Breast epithelium (tissue), 4 donors: ENCODE data around the gene INTS13. TPM values are rescaled to one million over a fixed set of nuclear protein-coding genes. Genes with fewer than 3 reads are reported as not detected.

Experiments
- DNase-seq, 2 donors: peaks; one replicate each; pipeline ENCODE4 v3.0.0-alpha.2; 2019; ENCODE audit warnings: low spot score in 2 of 2
- H3K27ac ChIP-seq, 2 donors: fragments of 200-600 bp; sonication (generic) in 1 of 2; one replicate each; pipeline ENCODE4 v1.5.1; 2016 to 2019; ENCODE audit warnings: mild to moderate bottlenecking in 1 of 2
- H3K27me3 ChIP-seq, 2 donors: fragments of 200-600 bp; sonication (generic) in 1 of 2; one replicate each; pipeline versions ENCODE4 v1.5.1 to v1.6.0; 2017 to 2019; ENCODE audit warnings: control low read depth in 1 of 2, mild to moderate bottlenecking in 1 of 2
- H3K36me3 ChIP-seq: fragments of 200-600 bp; one replicate; pipeline ENCODE4 v1.5.1; 2019
- H3K4me1 ChIP-seq, 2 donors: fragments of 200-600 bp; sonication (generic); one replicate each; pipeline ENCODE4 v1.5.1; 2016 to 2019; ENCODE audit warnings: control low read depth in 1 of 2
- H3K4me3 ChIP-seq, 3 donors: fragments of 200-600 bp; sonication (generic); 1 replicate in 2 of 3; 2 replicates in 1 of 3; pipeline ENCODE4 v1.5.1; 2016 to 2019; ENCODE audit warnings: mild to moderate bottlenecking in 3 of 3, moderate library complexity in 2 of 3
- H3K9me3 ChIP-seq, 2 donors: fragments of 200-600 bp; sonication (generic) in 1 of 2; one replicate each; pipeline ENCODE4 v1.5.1; 2016 to 2019; ENCODE audit warnings: control low read depth in 1 of 2
- POLR2A ChIP-seq: fragments of 450-650 bp; IDR thresholded peaks from one replicate; pipeline ENCODE4 v1.6.1; 2016; ENCODE audit warnings: antibody characterized with exemption, mild to moderate bottlenecking, moderate library complexity
- POLR2AphosphoS5 ChIP-seq, 3 donors: sonication (generic); formaldehyde crosslinking; IDR thresholded peaks; one replicate each; pipeline ENCODE4 v1.6.1; 2017; ENCODE audit warnings: antibody characterized with exemption in 3 of 3
- intact Hi-C: fragments of 100-400 bp; cut with DNase I; formaldehyde crosslinking; loops from one replicate; pipeline ENCODE4 v1.15.1; 2023; ENCODE audit warnings: low total_unique reads
- total RNA-seq, 3 donors: library from RNA; depleted of rRNA; stranded (reverse); fragments of >200 nt; gene quantifications; one replicate each; pipeline ENCODE4 v1.1.0, GENCODE V29; 2016
- TF ChIP-seq, protein P1 (sequence below), 3 donors: fragments of 450-650 bp; IDR thresholded peaks; one replicate each; pipeline ENCODE4 v1.5.1; 2016 to 2017; ENCODE audit warnings: antibody characterized with exemption in 3 of 3, mild to moderate bottlenecking in 3 of 3, moderate library complexity in 3 of 3

Gene INTS13
- total RNA-seq, 3 donors from 2014 or later: 20.6 to 23.1 (median 21.9) TPM

DNA sequence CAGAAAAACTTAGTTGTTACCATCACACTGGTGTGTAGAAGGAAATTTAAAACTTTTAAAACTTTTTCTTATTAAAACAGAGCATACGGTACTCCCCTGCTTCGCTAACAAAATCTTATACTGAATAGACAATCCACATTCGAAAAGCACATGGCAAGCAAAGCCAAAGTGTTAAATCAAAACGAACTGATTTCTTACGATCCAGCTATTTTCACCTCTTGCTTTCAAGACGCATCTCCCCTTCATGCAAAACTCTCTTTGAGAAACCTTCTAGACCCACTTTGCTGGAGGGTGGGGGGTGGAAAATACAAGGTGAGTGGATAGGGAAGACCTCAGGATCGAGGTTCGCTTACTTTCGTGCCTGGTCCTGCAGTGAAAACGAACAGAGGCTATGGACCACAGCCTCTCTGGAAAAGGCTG, 328 bp downstream of the INTS13 start:
- peaks cover 0 to 10% of the 10 kb centered on the region in 2 donors for H3K4me1 ChIP-seq
- no peaks in the 10 kb centered on the region for H3K9me3 ChIP-seq
- no peaks in the 10 kb centered on the region for H3K27me3 ChIP-seq
- H3K4me3 ChIP-seq: peak overlapping the region; percentile 85 to 97 (median 95)
- TF ChIP-seq POLR2AphosphoS5 (IDR thresholded peaks at IDR 0.05) (no peak), POLR2A (no peak)
- TF ChIP-seq, protein P1, sequence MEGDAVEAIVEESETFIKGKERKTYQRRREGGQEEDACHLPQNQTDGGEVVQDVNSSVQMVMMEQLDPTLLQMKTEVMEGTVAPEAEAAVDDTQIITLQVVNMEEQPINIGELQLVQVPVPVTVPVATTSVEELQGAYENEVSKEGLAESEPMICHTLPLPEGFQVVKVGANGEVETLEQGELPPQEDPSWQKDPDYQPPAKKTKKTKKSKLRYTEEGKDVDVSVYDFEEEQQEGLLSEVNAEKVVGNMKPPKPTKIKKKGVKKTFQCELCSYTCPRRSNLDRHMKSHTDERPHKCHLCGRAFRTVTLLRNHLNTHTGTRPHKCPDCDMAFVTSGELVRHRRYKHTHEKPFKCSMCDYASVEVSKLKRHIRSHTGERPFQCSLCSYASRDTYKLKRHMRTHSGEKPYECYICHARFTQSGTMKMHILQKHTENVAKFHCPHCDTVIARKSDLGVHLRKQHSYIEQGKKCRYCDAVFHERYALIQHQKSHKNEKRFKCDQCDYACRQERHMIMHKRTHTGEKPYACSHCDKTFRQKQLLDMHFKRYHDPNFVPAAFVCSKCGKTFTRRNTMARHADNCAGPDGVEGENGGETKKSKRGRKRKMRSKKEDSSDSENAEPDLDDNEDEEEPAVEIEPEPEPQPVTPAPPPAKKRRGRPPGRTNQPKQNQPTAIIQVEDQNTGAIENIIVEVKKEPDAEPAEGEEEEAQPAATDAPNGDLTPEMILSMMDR (IDR thresholded peaks at IDR 0.05): no peak
- H3K27ac ChIP-seq: peak overlapping the region; percentile 95
- no peak for DNase-seq
- no peaks in the 10 kb centered on the region for H3K36me3 ChIP-seq
- intact Hi-C loops: no loop called here

DNA sequence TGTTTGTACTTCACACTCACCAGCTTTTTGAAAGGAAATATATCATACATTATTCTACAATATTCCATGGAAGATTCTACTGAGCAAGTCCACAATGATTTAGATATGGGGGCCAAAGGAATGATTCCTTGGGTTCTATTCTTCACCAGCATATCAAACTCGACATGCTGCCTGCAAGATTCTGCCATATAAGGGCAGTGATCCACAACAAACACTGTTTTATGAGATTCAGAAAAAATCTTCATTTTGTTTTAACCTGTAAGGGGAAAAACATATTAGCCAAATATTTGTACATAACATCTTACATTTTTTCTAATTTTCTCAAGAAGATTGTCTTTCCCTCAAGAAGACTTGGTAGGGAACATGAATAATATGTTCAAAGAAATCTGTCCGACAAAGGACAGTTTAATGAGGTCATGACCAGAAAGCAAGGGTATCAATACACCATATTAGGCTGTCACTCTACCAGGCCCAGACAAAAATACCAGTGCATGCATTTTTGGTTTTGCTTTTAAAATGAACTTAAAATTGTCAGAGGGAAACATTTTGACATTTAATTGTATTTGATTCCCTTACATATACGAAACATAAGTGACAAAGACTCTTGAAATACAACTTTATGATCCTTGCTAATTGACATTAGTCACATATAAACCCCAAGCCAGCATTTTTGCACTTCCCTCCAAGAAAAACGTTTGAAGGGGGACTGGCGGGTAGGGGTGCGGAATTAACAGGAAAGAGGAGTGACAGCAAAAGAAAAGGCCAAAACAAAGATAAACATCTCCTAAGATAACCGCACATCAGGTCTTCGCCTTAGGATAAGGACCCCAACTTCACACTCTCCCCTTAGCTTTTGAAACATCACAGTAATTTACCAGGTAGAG, 980 bp downstream of the INTS13 start:
- H3K27ac ChIP-seq: peak overlapping the region; percentile 95
- H3K9me3 ChIP-seq: no peaks in the 10 kb centered on the region
- H3K36me3 ChIP-seq: no peaks in the 10 kb centered on the region
- H3K27me3 ChIP-seq: no peaks in the 10 kb centered on the region
- TF ChIP-seq POLR2AphosphoS5 (IDR thresholded peaks at IDR 0.05) (no peak), POLR2A (no peak)
- TF ChIP-seq, protein P1 (IDR thresholded peaks at IDR 0.05): no peak
- intact Hi-C loops: no loop called here
- no peak for DNase-seq
- peak overlapping the region; percentile 85 to 97 (median 95) for H3K4me3 ChIP-seq
- H3K4me1 ChIP-seq: peaks cover 0 to 10% of the 10 kb centered on the region in 2 donors

DNA sequence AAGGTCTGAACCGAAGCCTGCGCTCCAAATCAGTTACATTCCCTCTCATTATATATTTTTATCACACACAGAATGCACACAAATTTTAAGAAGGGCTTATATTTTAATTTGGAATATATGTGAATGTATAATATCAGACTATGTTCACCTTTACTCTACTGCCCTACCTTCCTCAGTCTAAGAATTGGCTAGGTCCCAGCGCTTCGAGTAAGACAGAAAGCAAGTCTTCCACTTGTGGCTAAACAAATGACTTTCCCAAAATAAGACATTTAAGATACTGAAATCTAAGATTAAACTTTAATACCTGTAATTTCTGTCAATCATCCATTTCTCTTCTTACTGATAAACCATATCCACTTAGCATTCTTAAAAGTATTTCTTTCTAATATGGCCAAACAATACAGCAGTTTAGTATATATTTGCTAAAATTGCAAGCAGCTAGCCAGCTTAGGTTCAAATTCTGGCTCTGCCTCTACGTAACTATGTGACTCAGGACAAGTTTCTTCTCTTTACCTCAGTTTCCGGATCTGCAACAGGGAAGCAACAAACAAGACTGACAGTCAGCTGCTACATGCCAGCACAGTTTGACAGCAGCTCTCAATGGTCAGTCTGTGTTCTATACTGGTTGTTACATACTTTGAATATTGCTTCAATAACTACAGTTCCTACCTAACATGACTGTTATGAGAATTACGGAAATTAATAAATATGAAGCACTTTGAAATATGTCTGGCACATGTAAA, 2.0 kb downstream of the INTS13 start:
- peak overlapping the region; percentile 5 to 22 for H3K27ac ChIP-seq
- no peaks in the 10 kb centered on the region for H3K36me3 ChIP-seq
- intact Hi-C loops: no loop called here
- H3K9me3 ChIP-seq: no peaks in the 10 kb centered on the region
- peak overlapping the region in 1 of 3 donors; percentile 85 for H3K4me3 ChIP-seq
- H3K27me3 ChIP-seq: no peaks in the 10 kb centered on the region
- peaks cover 0 to 10% of the 10 kb centered on the region in 2 donors for H3K4me1 ChIP-seq
- TF ChIP-seq POLR2A: no peak
- TF ChIP-seq, protein P1 (IDR thresholded peaks at IDR 0.05): no peak
- TF ChIP-seq POLR2AphosphoS5 (IDR thresholded peaks at IDR 0.05): no peak
- DNase-seq: no peak

DNA sequence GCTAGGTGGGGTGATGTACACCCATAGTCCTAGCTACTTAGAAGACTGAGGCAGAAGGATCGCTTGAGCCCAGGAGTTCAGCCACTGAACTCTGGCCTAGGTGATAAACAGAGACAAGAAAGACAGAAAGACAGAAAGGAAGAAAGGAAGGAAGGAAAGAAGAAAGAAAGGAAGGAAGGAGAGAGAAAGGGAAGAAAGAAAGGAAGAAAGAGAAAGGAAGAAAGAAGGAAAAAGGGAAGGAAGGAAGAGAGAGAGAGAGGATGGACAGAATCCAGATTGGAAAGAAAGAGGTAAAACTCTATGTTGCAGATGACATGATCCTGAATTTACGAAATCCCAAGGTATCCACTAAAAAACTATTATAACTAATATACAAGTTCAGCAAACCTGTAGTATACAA, 8.2 kb downstream of the INTS13 start:
- TF ChIP-seq POLR2A (no peak), POLR2AphosphoS5 (IDR thresholded peaks at IDR 0.05) (no peak)
- TF ChIP-seq, protein P1 (IDR thresholded peaks at IDR 0.05): no peak
- no peak overlapping the region for H3K27ac ChIP-seq
- H3K27me3 ChIP-seq: no peaks in the 10 kb centered on the region
- no peaks in the 10 kb centered on the region for H3K4me1 ChIP-seq
- H3K4me3 ChIP-seq: no peak overlapping the region
- intact Hi-C loops: no loop called here
- peaks cover 6% of the 10 kb centered on the region for H3K36me3 ChIP-seq
- no peak for DNase-seq
- no peaks in the 10 kb centered on the region for H3K9me3 ChIP-seq

DNA sequence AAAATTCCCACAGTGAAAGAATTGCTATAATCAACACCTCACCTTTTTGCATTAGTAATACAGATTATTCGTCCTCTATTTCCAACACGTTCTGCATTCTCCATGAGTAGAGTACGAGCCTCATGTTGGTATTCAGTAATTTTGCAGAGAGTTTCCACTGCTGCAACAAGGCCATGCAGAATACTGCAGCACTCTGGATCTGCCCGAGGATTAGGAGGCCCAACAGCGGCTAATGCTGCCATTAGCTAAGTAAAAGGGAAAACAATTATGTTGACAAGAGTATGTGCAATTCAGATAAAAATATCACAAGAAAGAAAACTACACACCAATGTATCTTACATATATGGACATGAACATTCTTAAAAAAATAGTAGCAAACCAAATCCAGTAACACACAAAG, 9.1 kb downstream of the INTS13 start:
- H3K36me3 ChIP-seq: peaks cover 6% of the 10 kb centered on the region

More for the DNA sequence above, 9.1 kb downstream of the INTS13 start:
- no peaks in the 10 kb centered on the region for H3K4me1 ChIP-seq
- no peak overlapping the region for H3K4me3 ChIP-seq
- TF ChIP-seq POLR2AphosphoS5 (IDR thresholded peaks at IDR 0.05): no peak
- TF ChIP-seq POLR2A: no peak
- TF ChIP-seq, protein P1 (IDR thresholded peaks at IDR 0.05): no peak
- DNase-seq: no peak
- H3K27me3 ChIP-seq: no peaks in the 10 kb centered on the region
- intact Hi-C loops: no loop called here
- no peaks in the 10 kb centered on the region for H3K9me3 ChIP-seq
- H3K27ac ChIP-seq: no peak overlapping the region
